ENCODE data around the gene NKX6-2. TPM values are rescaled to one million over a fixed set of nuclear protein-coding genes. Genes with fewer than 3 reads are reported as not detected.
"Not testable (repeated sequence)": the region's sequence is repeated elsewhere in the genome, so short reads cannot be mapped to it uniquely, and the experiment has no call there.

Gene NKX6-2
- total RNA-seq, 1 donor from 2014 or later: 6.2 TPM

GRCh38 chr10:132774902-132775863 is 10.8 kb downstream of the NKX6-2 start:
- no peaks in the 10 kb centered on the region for H3K36me3 Mint-ChIP-seq (ENCODE audit: unreplicated experiment)
- H3K27me3 Mint-ChIP-seq (ENCODE audit: unreplicated experiment): peaks cover 1% of the 10 kb centered on the region
- DNase-seq: no peak
- no peak for TF ChIP-seq CTCF (IDR thresholded peaks at IDR 0.05; ENCODE audit: partially characterized antibody, unreplicated experiment)
- H3K4me1 Mint-ChIP-seq (ENCODE audit: low read depth, unreplicated experiment): peaks cover 5% of the 10 kb centered on the region
- H3K9me3 Mint-ChIP-seq (ENCODE audit: unreplicated experiment): peaks cover 14% of the 10 kb centered on the region
- no peak overlapping the region for H3K4me3 Mint-ChIP-seq (ENCODE audit: unreplicated experiment)
- H3K27ac Mint-ChIP-seq (ENCODE audit: unreplicated experiment): no peak overlapping the region

- Mint-ChIP-seq H3K9me3 (ENCODE audit: unreplicated experiment) (peaks cover 14% of the 10 kb centered on the region), H3K27ac (ENCODE audit: unreplicated experiment) (no peak overlapping the region), H3K36me3 (ENCODE audit: unreplicated experiment) (no peaks in the 10 kb centered on the region), H3K4me1 (ENCODE audit: low read depth, unreplicated experiment) (peaks cover 5% of the 10 kb centered on the region), H3K27me3 (ENCODE audit: unreplicated experiment) (peaks cover 1% of the 10 kb centered on the region), H3K4me3 (ENCODE audit: unreplicated experiment) (no peak overlapping the region)
- TF ChIP-seq CTCF (IDR thresholded peaks at IDR 0.05; ENCODE audit: partially characterized antibody, unreplicated experiment): no peak
- no peak for DNase-seq
Measured at GRCh38 chr10:132774181-132774901, 11.6 kb downstream of the NKX6-2 start.

GRCh38 chr10:132772816-132773215 is 13.1 kb downstream of the NKX6-2 start:
- not testable (repeated sequence) for H3K4me3 Mint-ChIP-seq (ENCODE audit: unreplicated experiment); H3K4me1 Mint-ChIP-seq (ENCODE audit: low read depth, unreplicated experiment)

GRCh38 chr10:132770061-132771021 is 15.6 kb downstream of the NKX6-2 start:
- Mint-ChIP-seq H3K27me3 (ENCODE audit: unreplicated experiment) (peaks cover 13% of the 10 kb centered on the region), H3K36me3 (ENCODE audit: unreplicated experiment) (no peaks in the 10 kb centered on the region), H3K4me1 (ENCODE audit: low read depth, unreplicated experiment) (peaks cover 16% of the 10 kb centered on the region), H3K9me3 (ENCODE audit: unreplicated experiment) (peaks cover 24% of the 10 kb centered on the region), H3K27ac (ENCODE audit: unreplicated experiment) (no peak overlapping the region), H3K4me3 (ENCODE audit: unreplicated experiment) (no peak overlapping the region)
- no peak for TF ChIP-seq CTCF (IDR thresholded peaks at IDR 0.05; ENCODE audit: partially characterized antibody, unreplicated experiment)
- DNase-seq: no peak

More at GRCh38 chr10:132772816-132773215, 13.1 kb downstream of the NKX6-2 start:
- H3K27ac Mint-ChIP-seq (ENCODE audit: unreplicated experiment); H3K27me3 Mint-ChIP-seq (ENCODE audit: unreplicated experiment); H3K36me3 Mint-ChIP-seq (ENCODE audit: unreplicated experiment); DNase-seq: not testable (repeated sequence)
- H3K9me3 Mint-ChIP-seq (ENCODE audit: unreplicated experiment): peaks cover 14% of the 10 kb centered on the region
